HG02943 (cell line): ENCODE data around the gene PRMT5.
A peak's percentile ranks its signal among the peaks of the same experiment; 100 is the strongest.
"Not testable (repeated sequence)": the region's sequence is repeated elsewhere in the genome, so short reads cannot be mapped to it uniquely, and the experiment has no call there.

Experiments
- ATAC-seq: cut with Tn5 transposase; IDR thresholded peaks from one replicate; pipeline ENCODE4 v1.9.1; 2021; ENCODE audit warnings: mild to moderate bottlenecking, low read depth, moderate library complexity; ENCODE audit not compliant: unreplicated experiment

PRMT5 gene

DNA sequence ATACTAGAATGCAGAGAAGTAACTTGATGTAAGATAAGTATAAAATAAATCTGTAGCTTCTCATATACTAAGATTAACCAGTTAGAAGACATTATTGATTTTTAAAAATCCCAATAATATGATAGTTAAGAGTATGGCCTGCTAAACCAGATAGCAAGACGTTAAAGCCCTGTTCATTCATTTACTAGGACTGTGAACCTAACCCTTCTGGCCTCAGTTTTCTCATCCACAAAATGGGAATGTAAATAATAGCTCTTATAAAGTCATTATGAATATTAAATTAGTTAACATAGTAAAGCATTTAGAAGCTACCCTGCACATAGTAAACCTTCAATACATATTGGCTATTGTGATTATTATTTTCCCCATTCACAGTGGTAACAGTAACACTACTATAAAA lies 6.0 kb upstream of the PRMT5 start:
- no peak for ATAC-seq

DNA sequence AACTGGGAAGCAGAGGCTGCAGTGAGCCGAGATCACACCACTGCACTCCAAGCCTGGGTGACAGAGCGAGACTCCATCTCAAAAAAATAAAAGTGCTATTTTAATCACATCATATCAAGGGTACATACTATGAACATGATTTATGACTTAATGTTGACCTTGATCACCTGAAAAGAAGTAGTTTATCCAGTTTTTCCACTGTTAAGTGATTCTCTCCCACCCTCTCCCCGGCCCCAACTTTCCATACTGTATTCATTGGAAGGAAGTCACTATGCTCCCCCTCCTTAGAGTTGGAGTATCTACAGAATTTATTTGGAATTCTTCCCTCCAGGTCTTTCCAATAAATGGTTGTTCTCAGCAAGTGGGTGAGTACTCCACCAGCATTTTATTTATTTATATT lies 3.0 kb upstream of the PRMT5 start:
- no peak for ATAC-seq

DNA sequence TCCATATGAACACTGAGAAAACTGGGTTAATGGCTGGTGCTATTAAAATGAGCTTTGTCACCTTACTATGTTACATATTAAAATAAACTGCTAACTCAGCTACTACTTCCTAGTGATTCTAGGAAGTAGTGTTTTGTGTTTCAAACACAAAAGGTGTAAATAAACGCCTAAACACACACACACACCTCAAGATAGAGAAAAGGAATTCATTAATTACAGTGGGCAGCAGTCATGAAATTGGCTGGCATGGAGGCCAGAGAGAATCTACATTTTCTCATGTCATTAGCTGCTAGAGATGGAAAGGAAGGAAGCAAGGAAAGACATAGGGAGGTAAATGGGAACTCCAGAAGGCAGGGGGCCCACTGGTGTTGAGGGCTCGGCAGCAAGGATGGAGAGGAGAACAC lies 787 bp upstream of the PRMT5 start:
- ATAC-seq: no peak

DNA sequence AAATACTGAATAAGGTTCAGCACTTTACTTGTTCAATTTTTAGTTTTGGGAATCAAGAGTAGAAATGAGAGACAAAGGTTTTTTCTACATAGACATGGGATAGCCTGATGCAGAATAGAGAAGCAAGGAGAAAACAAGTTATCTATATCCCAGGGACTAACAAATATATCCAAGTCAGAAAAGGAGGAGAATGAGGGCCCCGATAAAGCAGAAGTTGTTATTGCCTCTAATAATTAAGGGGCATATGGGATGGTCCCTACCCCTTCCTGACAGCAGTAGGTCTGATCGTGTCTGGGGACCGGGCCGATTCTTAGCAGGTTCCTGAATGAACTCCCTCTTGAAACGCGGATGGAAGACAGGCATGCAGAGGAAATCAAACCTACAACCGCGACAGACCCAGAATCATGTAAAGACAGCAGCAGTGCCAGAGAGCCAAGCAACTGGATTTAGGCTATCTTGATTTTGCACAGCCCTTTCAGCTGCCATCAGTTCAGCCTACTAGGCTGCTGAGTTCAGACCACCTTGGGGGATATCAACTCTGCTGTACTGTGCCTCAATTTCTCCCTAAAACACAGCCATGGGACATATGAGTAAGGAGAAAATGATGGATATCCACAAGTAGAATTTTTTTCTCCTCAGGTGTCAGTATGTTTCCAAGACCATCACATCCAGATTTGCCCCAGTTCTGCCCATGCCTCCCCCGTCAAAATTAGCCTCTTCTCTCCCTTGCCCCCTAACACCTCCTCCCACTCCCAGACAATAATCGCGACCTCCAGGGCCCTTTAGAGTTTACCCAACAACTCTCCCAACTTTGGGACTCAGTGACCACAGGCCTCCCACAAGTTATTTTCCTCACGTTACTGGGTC lies 706 bp downstream of the PRMT5 start:
- no peak for ATAC-seq

DNA sequence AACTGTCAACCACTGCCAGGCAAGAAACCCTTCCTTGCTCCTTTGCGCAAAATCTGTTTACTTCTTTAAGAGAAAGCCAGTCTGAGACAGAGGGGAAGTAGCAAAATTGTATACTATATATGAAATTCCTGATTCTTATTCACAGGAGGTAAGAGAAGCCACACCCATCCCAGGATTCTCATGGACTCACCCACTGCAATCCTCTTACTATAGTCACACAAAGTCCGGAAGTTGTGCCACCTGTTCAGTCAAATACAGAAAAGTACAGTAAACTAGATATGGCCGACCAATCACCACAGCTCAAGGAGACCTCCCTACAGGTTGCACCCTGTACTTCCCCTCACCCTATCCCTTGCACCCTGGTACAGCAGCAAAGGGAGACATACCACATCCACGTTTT lies 2.9 kb downstream of the PRMT5 start:
- ATAC-seq: no peak

DNA sequence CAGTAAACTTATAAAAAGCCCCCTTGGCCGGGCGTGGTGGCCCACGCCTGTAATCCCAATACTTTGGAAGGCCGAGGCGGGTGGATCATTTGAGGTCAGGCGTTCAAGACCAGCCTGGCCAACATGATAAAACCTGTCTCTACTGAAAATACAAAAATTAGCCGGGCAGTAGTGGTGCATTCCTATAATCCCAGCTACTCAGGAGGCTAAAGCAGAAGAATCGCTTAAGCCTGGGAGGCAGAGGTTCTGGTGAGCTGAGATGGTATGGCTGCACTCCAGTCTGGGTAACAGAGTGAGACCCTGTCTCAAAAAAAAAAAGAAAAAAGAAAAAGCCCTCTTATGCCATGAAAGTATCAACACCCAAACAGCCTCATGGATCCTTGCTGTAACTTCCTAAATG lies 3.7 kb downstream of the PRMT5 start:
- ATAC-seq: no peak

DNA sequence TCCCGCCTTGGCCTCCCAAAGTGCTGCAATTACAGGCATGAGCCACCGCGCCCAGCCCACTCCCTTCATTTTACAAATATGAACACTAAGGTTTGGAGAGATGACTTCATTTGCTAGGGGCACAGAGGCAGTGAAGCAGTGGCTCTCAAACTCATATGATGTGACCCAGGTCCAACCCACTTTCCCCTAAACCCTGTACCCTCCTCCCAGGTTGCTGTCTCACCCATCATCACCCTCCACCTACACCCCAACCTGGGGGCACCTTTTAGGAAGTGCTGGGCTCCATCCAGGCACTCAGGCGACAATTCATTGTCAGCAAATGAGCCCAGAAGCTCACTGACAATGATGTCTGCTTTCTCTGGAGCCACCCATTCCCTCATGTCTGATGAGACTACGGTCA lies 5.4 kb downstream of the PRMT5 start:
- no peak for ATAC-seq

DNA sequence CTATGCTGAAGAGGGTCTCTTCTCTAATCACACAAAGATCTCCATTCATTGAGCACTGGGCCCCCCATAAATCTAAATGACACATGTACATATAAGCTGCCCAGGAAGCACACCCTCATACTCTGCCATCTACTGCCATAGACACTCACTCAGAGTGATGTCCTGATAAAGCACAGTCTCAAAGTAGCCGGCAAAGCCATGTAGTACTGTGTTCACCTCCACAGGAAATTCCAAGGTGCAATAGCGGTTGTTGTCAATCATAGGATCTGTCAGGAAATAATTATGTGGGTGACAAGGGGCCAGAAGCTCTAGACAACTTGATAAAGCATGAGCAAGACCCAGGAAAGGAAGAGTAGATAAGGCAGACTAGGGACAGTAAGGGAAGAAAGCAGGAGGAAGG lies 6.9 kb downstream of the PRMT5 start:
- no peak for ATAC-seq

DNA sequence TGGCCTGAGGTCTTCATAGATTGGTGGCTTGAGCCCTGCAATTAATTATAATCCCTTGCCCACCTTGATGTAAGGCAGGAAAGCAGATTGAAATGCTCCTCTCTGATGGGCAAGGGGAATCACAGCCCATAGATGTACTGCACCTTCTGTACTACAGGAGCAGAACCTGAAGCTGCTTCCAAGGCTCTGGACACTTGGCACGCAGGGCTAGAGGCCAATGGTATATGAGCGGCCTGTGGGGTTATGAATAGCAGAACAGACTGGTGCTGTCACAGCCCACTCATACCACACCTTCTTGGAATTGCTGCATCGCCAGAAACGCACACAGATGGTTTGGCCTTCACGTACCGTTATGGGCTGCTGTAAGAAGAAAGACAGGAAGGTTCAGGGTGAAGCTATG lies 8.5 kb downstream of the PRMT5 start:
- no peak for ATAC-seq

DNA sequence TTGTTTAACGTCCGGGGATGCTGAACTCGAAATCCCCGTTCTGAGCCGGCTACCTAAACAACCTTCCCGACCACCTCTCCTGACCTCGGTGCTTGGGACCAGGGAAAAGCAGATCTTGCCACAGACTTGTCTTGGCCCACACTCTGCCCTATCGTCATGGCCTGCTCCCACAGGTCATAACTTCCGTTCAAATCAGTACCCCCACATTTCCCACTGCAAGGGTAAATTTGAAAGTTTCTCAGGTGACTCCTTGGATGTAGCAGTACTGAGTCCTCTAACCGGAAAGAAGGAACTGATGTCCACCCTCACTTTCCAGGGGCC lies 9.6 kb downstream of the PRMT5 start:
- no peak for ATAC-seq

DNA sequence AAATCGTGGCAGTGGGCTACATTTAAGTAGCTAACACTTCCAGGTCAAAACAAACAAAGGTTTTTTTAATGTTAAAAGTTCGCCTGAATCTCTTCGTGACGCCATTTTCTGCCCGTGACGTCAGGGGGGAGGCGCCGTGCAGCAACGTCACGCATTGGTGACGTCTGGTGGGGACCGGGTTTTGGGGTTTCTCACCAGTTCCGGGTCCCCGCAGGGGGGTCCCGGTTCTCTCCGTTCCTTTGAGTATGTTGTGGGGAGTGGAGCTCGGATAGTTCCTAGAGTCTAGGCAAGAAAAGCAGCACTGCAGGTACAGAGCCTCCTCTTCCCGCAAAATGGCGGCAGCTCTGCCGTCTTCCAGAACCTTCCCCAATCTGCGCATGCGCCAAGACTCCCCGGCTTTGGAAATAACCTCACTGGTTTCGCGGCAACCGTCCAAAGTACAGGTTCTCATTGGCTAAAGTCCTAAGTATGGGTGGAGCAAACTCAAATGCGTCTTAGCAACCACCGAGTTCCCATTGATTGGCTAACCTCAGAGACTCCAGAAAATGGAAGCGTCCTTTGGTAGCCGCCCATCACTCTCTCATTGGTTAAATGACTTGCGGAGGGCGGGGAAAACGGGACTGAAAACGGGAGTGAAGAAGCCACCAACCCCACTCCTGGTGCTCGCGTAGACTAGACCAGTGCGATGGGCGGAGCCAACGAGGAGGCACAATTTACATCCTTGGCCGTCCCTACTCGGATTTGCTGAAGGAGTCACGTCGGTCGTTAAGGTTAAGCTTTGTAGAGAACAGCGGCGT lies 10.2 kb downstream of the PRMT5 start, which contains the start of gene RBM23:
Gene RBM23, minus strand, starts transcription at position 346 of the 797 bp plus-strand sequence.
- ATAC-seq: peak; percentile 91

DNA sequence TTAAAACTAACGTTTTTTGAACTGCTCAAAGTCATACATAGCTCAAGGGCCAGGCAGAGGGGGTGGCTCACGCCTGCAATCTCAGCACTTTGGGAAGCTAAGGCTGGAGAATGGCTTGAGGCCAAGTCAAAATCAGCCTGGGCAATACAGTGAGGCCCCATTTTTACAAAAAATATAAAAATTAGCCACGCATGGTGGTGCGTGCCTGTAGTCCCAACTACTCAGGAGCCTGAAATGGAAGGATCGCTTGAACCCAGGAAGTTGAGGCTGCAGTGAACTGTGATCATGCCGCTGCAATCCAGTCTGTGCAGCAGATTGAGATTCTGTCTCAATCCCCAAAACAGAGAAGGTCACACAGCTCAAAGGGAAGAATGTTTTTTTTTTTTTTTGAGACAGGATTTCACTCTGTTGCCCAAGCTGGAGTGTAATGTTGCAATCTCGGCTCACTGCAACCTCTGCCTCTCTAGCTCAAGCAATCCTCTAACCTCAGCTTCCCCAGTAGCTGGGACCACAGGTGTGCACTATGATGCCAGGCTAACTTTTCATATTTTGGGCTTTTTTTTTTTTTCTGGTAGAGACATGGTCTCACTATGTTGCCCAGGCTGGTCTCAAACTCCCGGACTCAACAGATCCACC lies 13.2 kb downstream of the PRMT5 start:
- no peak for ATAC-seq

DNA sequence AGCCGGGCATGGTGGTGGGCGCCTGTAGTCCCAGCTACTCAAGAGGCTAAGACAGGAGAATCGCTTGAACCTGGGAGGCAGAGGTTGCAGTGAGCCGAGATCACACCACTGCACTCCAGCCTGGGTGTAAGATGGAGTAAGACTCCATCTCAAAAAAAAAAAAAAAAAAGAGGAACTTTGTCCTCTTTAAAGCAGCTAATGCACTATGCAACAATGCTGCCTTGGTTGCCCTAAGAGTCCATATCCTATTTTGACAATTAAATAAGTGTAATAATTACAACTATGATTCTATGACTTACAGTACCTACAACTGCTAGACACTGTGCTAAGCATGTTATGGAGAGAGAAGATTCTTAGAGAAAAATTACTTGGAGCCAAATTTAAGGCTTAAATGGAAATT lies 14.3 kb downstream of the PRMT5 start:
- not testable (repeated sequence) for ATAC-seq

DNA sequence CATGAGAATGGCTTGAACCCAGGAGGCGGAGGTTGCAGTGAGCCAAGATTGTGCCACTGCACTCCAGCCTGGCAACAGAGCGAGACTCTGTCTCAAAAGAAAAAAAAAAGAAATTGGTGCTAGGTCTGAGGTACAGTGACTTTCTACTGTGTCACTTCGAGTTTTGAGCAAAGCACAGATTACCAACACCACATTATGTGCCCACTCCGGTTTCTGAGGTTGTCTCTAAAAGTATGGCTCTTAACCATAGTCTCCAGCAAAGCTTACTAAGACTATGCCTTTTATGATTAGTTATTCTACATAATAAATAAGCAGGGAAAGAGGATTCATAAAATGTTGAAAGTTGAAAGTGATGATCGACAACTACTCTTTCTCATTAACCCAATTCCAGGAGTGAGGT lies 18.3 kb downstream of the PRMT5 start:
- ATAC-seq: no peak

DNA sequence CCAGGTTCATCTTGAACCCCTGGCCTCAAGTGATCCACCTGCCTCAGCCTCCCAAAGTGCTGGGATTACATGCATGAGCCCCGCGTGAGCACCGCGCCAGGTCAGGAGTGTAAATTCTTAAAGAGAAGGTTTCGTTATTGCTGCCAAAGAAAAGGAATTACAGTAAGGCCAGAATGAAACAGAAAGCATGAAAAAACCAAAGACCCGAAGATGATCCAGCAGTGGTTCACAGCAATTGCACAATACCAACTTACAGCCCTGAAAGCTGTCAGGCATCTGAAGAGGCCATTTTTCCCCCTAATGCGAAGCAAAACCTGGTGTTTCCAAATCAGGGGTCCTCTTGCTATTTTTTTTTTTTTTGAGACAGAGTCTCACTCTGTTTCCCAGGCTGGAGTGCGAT lies 20.6 kb downstream of the PRMT5 start:
- no peak for ATAC-seq

DNA sequence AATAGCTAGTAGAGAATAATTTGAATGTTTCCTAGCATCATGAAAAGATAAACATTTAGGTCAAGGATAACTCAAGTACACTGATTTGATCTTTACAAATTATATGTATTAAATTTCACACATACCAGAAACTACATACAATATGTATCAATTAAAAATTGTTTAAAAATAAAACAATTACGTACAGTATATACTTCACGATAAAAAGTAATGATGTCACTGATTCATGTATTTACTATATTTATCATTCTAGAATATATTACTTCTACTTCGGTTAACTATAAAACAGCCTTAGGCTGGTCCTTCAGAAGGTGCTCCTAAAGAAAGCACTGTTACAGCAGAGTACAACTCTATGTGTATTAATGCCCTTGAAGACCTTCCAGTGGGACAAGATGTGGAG lies 21.7 kb downstream of the PRMT5 start:
- no peak for ATAC-seq

DNA sequence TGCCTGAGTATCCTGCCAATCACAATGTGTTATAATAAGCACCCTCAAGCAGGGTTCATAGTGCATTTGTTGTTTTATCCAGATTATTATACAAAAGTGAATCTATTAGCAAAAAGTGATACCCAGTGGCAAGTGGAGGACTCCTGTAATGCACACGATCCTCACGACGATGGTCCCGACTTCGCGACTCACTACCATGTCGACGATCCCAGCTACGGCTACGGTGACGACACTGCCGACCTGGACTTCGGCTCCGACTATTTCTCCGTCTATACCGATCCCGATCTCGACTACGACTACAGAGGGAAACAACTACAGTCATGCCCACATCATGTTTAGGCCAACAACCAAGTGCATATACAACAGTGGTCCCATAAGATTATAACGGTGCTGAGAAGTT lies 23.1 kb downstream of the PRMT5 start:
- no peak for ATAC-seq

DNA sequence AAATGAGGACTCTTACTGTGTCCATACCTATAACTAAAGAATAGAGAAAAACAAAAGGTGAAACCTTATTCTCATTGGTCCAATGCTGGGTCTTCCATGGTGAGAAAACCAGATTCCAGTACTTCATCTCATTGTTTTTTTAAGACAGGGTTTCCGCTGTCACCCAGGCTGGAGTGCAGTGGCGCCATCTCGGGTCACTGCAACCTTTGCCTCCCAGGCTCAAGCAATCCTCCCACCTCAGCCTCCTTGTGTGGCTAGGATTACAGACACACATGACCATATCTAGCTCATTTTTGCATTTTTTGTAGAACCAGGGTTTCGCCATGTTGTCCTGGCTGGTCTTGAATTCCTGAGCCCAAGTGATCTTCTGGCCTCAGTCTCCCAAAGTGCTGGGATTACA lies 23.5 kb downstream of the PRMT5 start:
- no peak for ATAC-seq

DNA sequence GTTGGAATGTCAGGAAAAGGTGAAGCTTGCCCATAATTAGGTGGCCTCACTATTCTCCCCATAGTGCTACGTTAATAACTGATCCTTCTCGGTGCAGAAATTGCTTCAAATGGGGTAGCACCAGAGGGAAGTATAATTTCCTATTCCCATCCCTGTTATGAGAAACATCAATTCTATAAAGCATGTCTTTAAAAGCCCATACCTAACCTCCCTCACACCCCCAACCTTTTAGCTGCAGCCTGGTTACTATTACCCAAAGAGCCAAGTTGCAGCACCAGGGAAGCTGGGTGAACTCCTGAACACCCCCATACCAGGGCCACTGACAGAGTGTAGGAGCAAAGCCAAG lies 25.5 kb downstream of the PRMT5 start:
- ATAC-seq: no peak

DNA sequence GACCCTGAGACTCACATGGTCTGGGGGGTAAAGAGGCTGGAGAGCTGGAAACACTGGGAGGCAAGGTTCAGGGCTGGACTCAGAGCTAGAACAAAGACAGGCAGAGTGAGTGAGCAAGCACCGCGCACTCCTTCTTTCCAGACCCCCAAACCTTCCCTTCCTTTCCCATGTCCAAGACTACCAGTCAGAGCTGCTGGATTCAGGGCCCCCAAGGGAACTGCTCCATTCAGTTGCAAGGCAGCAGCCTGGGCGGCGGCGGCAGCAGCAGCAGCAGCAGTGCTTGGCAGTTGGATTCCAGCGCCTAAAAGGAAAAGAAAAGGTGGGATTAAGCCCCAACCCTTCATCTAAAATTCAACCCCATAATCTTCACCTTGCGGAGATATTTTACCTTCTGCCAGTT lies 27.4 kb downstream of the PRMT5 start:
- no peak for ATAC-seq

DNA sequence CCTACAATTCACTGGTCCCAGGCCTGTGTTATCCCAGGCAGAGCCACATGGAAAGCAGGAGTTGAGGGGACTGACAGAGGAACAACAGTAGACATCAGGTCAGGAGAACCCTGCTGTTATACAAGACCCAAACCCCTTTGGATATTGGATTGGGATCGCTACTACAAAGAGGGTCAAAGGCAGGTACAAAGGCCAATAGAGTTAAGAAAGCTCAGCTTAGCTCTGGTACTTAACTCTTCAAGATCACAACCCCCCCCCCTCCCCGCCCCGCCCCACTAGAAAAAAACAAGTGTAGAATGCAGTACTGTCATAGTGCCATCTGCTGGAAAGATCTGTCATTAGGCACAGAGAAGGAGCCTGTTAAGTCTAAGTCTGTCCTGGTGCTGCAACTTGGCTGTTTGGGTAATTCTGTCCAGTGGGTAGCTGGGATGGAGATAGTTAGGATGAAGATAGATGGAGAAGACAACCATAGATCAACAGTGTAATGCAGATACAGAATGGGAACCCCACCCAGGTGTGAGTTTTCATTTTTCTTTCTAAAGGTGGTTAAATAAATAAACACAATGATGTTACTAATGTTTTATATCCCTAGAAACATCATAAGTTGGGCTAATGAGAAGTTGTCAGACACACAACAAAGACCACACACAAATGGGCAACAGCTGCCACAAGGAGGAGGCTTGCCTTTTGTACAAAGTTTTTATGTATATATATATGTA lies 28.9 kb downstream of the PRMT5 start:
- no peak for ATAC-seq
